IMR-90 (cell line): ENCODE data around the gene DIAPH2. TPM values are rescaled to one million over a fixed set of nuclear protein-coding genes. Genes with fewer than 3 reads are reported as not detected.

Experiments
- ATAC-seq: fragments of 200-7000 bp; cut with Tn5 transposase; 2 replicates; pipeline ENCODE4 v1.9.1; 2020; ENCODE audit warnings: low read depth, mild to moderate bottlenecking, moderate library complexity
- BruUV-seq: library from RNA; stranded (reverse); fragments of 400-500 nt; replicated peaks from 2 replicates; lab custom pipeline; 2021; lab: Mats Ljungman, UMichigan
- CTCF ChIA-PET: fragments of 300-600 bp; formaldehyde crosslinking; extraction: SDS; loops from one replicate; lab custom pipeline; 2021; ENCODE audit warnings: antibody characterized with exemption; lab: Yijun Ruan, JAX
- POLR2A ChIA-PET: fragments of 300-600 bp; sonication (Branson Sonifier 250); formaldehyde crosslinking; loops from one replicate; lab custom pipeline; 2022; ENCODE audit warnings: antibody characterized with exemption; ENCODE audit not compliant: unreplicated experiment; lab: Charles Lee
- DNase-seq: peaks from one replicate; pipeline ENCODE4 v3.0.0; 2013
- H2AFZ ChIP-seq: replicated peaks from 2 replicates; pipeline ENCODE3; 2013; ENCODE audit warnings: low read length, mild to moderate bottlenecking; ENCODE audit not compliant: poor library complexity
- H2AK5ac ChIP-seq: 2 replicates; pipeline ENCODE4 v1.6.1; 2013; ENCODE audit warnings: low read depth, low read length, inconsistent platforms
- H2AK9ac ChIP-seq: replicated peaks from 2 replicates; pipeline ENCODE3; 2013; ENCODE audit warnings: mild to moderate bottlenecking, low read depth, low read length, moderate library complexity; ENCODE audit not compliant: poor library complexity
- H2BK120ac ChIP-seq: 2 replicates; pipeline ENCODE4 v1.6.1; 2013; ENCODE audit warnings: low read depth, low read length, inconsistent platforms
- H2BK15ac ChIP-seq: 3 replicates; pipeline ENCODE4 v1.6.1; 2013; ENCODE audit warnings: low read depth, low read length, inconsistent platforms
- H2BK20ac ChIP-seq: 2 replicates; pipeline ENCODE4 v1.6.1; 2013; ENCODE audit warnings: low read depth, mild to moderate bottlenecking, inconsistent platforms, low read length, moderate library complexity
- H2BK5ac ChIP-seq: 2 replicates; pipeline ENCODE4 v1.6.1; 2013; ENCODE audit warnings: mild to moderate bottlenecking, low read depth, low read length, inconsistent platforms; ENCODE audit not compliant: poor library complexity, severe bottlenecking
- H3K14ac ChIP-seq: replicated peaks from 2 replicates; pipeline ENCODE4 v1.6.1; 2013; ENCODE audit warnings: low read depth, low read length, inconsistent platforms
- H3K18ac ChIP-seq: 2 replicates; pipeline ENCODE4 v1.6.1; 2013; ENCODE audit warnings: low read depth, low read length, control low read depth
- H3K23ac ChIP-seq: 2 replicates; pipeline ENCODE4 v1.6.1; 2013; ENCODE audit warnings: low read depth, low read length, inconsistent platforms
- H3K27ac ChIP-seq: 2 replicates; pipeline ENCODE4 v1.5.1; 2013; ENCODE audit warnings: mild to moderate bottlenecking, control low read depth, low read length; ENCODE audit not compliant: insufficient read depth
- H3K27me3 ChIP-seq: 2 replicates; pipeline ENCODE4 v1.6.1; 2013; ENCODE audit warnings: low read length; ENCODE audit not compliant: control insufficient read depth, insufficient read depth
- H3K36me3 ChIP-seq: 2 replicates; pipeline ENCODE4 v1.6.1; 2013; ENCODE audit warnings: low read length, mixed read lengths; ENCODE audit not compliant: control insufficient read depth, insufficient read depth
- H3K4ac ChIP-seq: 2 replicates; pipeline ENCODE4 v1.6.1; 2013; ENCODE audit warnings: low read depth, low read length, inconsistent platforms
- H3K4me1 ChIP-seq: 2 replicates; pipeline ENCODE4 v1.6.1; 2013; ENCODE audit warnings: low read length, mixed read lengths; ENCODE audit not compliant: control insufficient read depth, insufficient read depth
- H3K4me2 ChIP-seq: 2 replicates; pipeline ENCODE4 v1.6.1; 2013; ENCODE audit warnings: low read depth, mild to moderate bottlenecking, control low read depth, low read length, moderate library complexity
- H3K4me3 ChIP-seq: 2 replicates; pipeline ENCODE4 v1.5.1; 2013; ENCODE audit warnings: low read depth, mild to moderate bottlenecking, control low read depth, low read length, moderate library complexity; ENCODE audit not compliant: insufficient read depth
- H3K56ac ChIP-seq: 2 replicates; pipeline ENCODE4 v1.6.1; 2013; ENCODE audit warnings: low read length, inconsistent platforms; ENCODE audit not compliant: insufficient read depth; ENCODE audit errors: extremely low read depth
- H3K79me1 ChIP-seq, 2 experiments: 2 replicates each; pipeline ENCODE4 v1.6.1; 2013; ENCODE audit warnings: low read length in 2 of 2, inconsistent platforms in 1 of 2, low read depth in 1 of 2
- H3K9ac ChIP-seq: 2 replicates; pipeline ENCODE4 v1.6.1; 2013; ENCODE audit warnings: low read depth, low read length, control low read depth
- H3K9me1 ChIP-seq: 2 replicates; pipeline ENCODE4 v1.6.1; 2013; ENCODE audit warnings: low read length, inconsistent platforms; ENCODE audit not compliant: insufficient read depth
- H3K9me3 ChIP-seq: 2 replicates; pipeline ENCODE4 v1.6.1; 2013; ENCODE audit warnings: low read length; ENCODE audit not compliant: control insufficient read depth, insufficient read depth
- H4K20me1 ChIP-seq: 2 replicates; pipeline ENCODE4 v1.6.1; 2013; ENCODE audit warnings: low read length, inconsistent platforms; ENCODE audit not compliant: insufficient read depth
- H4K5ac ChIP-seq: 2 replicates; pipeline ENCODE4 v1.6.1; 2013; ENCODE audit warnings: mild to moderate bottlenecking, low read depth, low read length, control low read depth
- H4K8ac ChIP-seq, 2 experiments: 2 replicates each; pipeline ENCODE4 v1.6.1; 2013; ENCODE audit warnings: low read depth in 2 of 2, low read length in 2 of 2, control low read depth in 1 of 2, inconsistent platforms in 1 of 2
- H4K91ac ChIP-seq: 2 replicates; pipeline ENCODE4 v1.6.1; 2013; ENCODE audit warnings: low read depth, low read length, inconsistent platforms; ENCODE audit not compliant: insufficient read depth
- CEBPB ChIP-seq: IDR thresholded peaks from 2 replicates; pipeline ENCODE4 v1.6.1; 2012; ENCODE audit warnings: low read depth, low read length, improper control_type of control experiment
- CHD1 ChIP-seq: IDR thresholded peaks from 2 replicates; pipeline ENCODE4 v1.6.1; 2012; ENCODE audit warnings: low read depth, low read length, improper control_type of control experiment
- FOS ChIP-seq: fragments of 150-350 bp; IDR thresholded peaks from 2 replicates; pipeline ENCODE4 v1.6.1; 2016; ENCODE audit warnings: low read depth, low read length
- MAFK ChIP-seq: IDR thresholded peaks from 2 replicates; pipeline ENCODE4 v1.6.1; 2012; ENCODE audit warnings: low read depth, low read length, improper control_type of control experiment
- POLR2A ChIP-seq: IDR thresholded peaks from 2 replicates; pipeline ENCODE4 v1.6.1; 2012; ENCODE audit warnings: mild to moderate bottlenecking, low read depth, low read length
- RCOR1 ChIP-seq: IDR thresholded peaks from 2 replicates; pipeline ENCODE4 v1.6.1; 2012; ENCODE audit warnings: mild to moderate bottlenecking, low read length, improper control_type of control experiment; ENCODE audit not compliant: insufficient replicate concordance
- RFX5 ChIP-seq: IDR thresholded peaks from 2 replicates; pipeline ENCODE4 v1.8.0; 2012; ENCODE audit warnings: low read depth, mild to moderate bottlenecking, low read length, moderate library complexity
- SMC3 ChIP-seq: fragments of 150-350 bp; IDR thresholded peaks from 2 replicates; pipeline ENCODE4 v1.6.1; 2016; ENCODE audit warnings: low read depth, mild to moderate bottlenecking, antibody characterized with exemption, low read length, moderate library complexity
- USF2 ChIP-seq: fragments of 150-350 bp; IDR thresholded peaks from 2 replicates; pipeline ENCODE4 v1.6.1; 2017; ENCODE audit warnings: mild to moderate bottlenecking, antibody characterized with exemption, low read length, low read depth
- WGBS, 2 experiments: methylation state at CpG; one replicate each; pipeline versions ENCODE4 v1.1.5 to v1.1.7; 2013; ENCODE audit warnings: missing lambda C conversion rate in 2 of 2; ENCODE audit not compliant: insufficient read length in 1 of 2; ENCODE audit errors: extremely low coverage in 2 of 2; 5-methylcytosine and 5-hydroxymethylcytosine counted together
- dilution Hi-C: fragments of 300-500 bp; cut with HindIII; formaldehyde crosslinking; loops from one replicate; pipeline ENCODE4 v1.14.3; 2018; ENCODE audit warnings: low sequenced_read_pairs; ENCODE audit not compliant: unreplicated experiment
- in situ Hi-C: fragments of 300-500 bp; cut with MboI; formaldehyde crosslinking; loops from 3 replicates; pipeline ENCODE4 v1.14.3; 2019; ENCODE audit warnings: low sequenced_read_pairs, inconsistent platforms, mixed read lengths
- intact Hi-C: fragments of 100-400 bp; cut with micrococcal nuclease; formaldehyde crosslinking; loops from 2 replicates; pipeline ENCODE4 v1.10.0; 2022
- polyA plus RNA-seq, 3 experiments: library from polyadenylated mRNA; depleted of rRNA; stranded (reverse); fragments of >200 nt; gene quantifications; 2 replicates each; pipeline ENCODE4 v1.2.3, GENCODE V29; 2012; ENCODE audit warnings: low replicate concordance in 1 of 3
- total RNA-seq: library from RNA; depleted of rRNA; stranded (reverse); fragments of >200 nt; gene quantifications from 2 replicates; pipeline ENCODE4 v1.2.3, GENCODE V29; 2012

The DIAPH2 gene
- total and polyA plus RNA-seq, 2 of the 4 experiments (the other 2 are of a cell fraction), result 3.6 to 19.9 TPM

- Histone ChIP-seq H2BK20ac (no peak overlapping the region), H2AK9ac (no peak overlapping the region), H3K23ac (no peak overlapping the region), H3K4ac (no peak overlapping the region), H4K20me1 (no peaks in the 10 kb centered on the region), H3K9me3 (no peaks in the 10 kb centered on the region), H3K36me3 (no peaks in the 10 kb centered on the region), H4K8ac (no peak overlapping the region), H3K79me1 (0 out of 4 replicates have a peak, but pooled peaks cover 0 to 4% of the 10 kb centered on the region in 2 experiments), H3K4me1 (no peaks in the 10 kb centered on the region), H3K9me1 (no peaks in the 10 kb centered on the region), H3K9ac (no peak overlapping the region), H4K91ac (no peak overlapping the region), H2BK120ac (no peak overlapping the region), H3K18ac (no peak overlapping the region), H2BK15ac (no peak overlapping the region), H2AK5ac (no peak overlapping the region), H3K14ac (no peak overlapping the region), H4K5ac (no peak overlapping the region), H3K4me3 (no peak overlapping the region), H3K27me3 (no peaks in the 10 kb centered on the region), H3K56ac (no peak overlapping the region), H2AFZ (no peak overlapping the region), H3K27ac (no peak overlapping the region), H3K4me2 (no peak overlapping the region), H2BK5ac (no peak overlapping the region)
- POLR2A ChIA-PET, result no interaction called here
- no TSS peak for BruUV-seq
- CTCF ChIA-PET, result no interaction called here
- no peak for ATAC-seq
- in situ Hi-C loops, result loop anchor here (25.0 kb wide), 1 partner anchor 916 kb away; no protein-coding TSS in a partner anchor
- TF ChIP-seq POLR2A (no peak), USF2 (no peak), MAFK (no peak), RFX5 (no peak), RCOR1 (no peak), SMC3 (no peak), CHD1 (no peak), FOS (no peak), CEBPB (no peak)
- dilution Hi-C loops, result no loop called here
- no peak for DNase-seq
- WGBS, 2 experiments, result no CpG with 5 or more reads among the region's 1 CpG
- intact Hi-C loops, result loop anchor here (2.0 to 5.0 kb wide), 2 partner anchors 399 to 913 kb away; no protein-coding TSS in a partner anchor
Observed at GRCh38 chrX:96771486-96771885, 86.8 kb downstream of the DIAPH2 start.
